Testis (tissue), 3 donors: ENCODE results near the gene ABCA5. TPM values are rescaled to one million over a fixed set of nuclear protein-coding genes. Genes with fewer than 3 reads are reported as not detected.

Experiments
- DNase-seq: peaks from one replicate; pipeline ENCODE4 v3.0.0-alpha.2; 2019
- H3K27ac ChIP-seq, 2 donors: fragments of 200-600 bp; sonication (generic); one replicate each; pipeline ENCODE4 v1.5.1; 2019
- H3K27me3 ChIP-seq: fragments of 200-600 bp; sonication (generic); one replicate; pipeline ENCODE4 v1.5.1; 2019
- H3K36me3 ChIP-seq: fragments of 200-600 bp; sonication (generic); one replicate; pipeline ENCODE4 v1.5.1; 2017; ENCODE audit warnings: low read depth; ENCODE audit errors: missing control alignments
- H3K4me1 ChIP-seq: fragments of 200-600 bp; sonication (generic); one replicate; pipeline ENCODE4 v1.5.1; 2019
- H3K4me3 ChIP-seq, 2 donors: fragments of 200-600 bp; sonication (generic); one replicate each; pipeline ENCODE4 v1.5.1; 2017 to 2019
- H3K9me3 ChIP-seq: fragments of 200-600 bp; sonication (generic); one replicate; pipeline ENCODE4 v1.5.1; 2017
- CTCF ChIP-seq, 3 experiments: fragments of 450-650 bp in 2 of 3; fragments of 200-600 bp in 1 of 3; sonication (generic) in 1 of 3; IDR thresholded peaks; one replicate each; pipeline ENCODE4 v1.5.1; 2016 to 2019; ENCODE audit warnings: antibody characterized with exemption in 3 of 3, mild to moderate bottlenecking in 2 of 3, moderate library complexity in 1 of 3
- POLR2A ChIP-seq: fragments of 450-650 bp; IDR thresholded peaks from one replicate; pipeline ENCODE4 v1.6.1; 2017; ENCODE audit warnings: antibody characterized with exemption, mild to moderate bottlenecking, moderate library complexity
- WGBS, 2 donors: methylation state at CpG; one replicate each; pipeline ENCODE4 v1.1.5; 2018; 5-methylcytosine and 5-hydroxymethylcytosine counted together
- intact Hi-C: fragments of 100-400 bp; cut with DNase I; formaldehyde crosslinking; loops from one replicate; pipeline ENCODE4 v1.15.1; 2023; ENCODE audit warnings: low total_unique reads
- polyA plus RNA-seq: library from polyadenylated mRNA; stranded (reverse); fragments of 350-450 nt; fragmentation: Illumina TruSeq; extraction: RNeasy Lipid Tissue Mini Kit (QIAGEN cat#74804); gene quantifications from one replicate; pipeline ENCODE4 v1.2.3, GENCODE V29; 2014; ENCODE audit warnings: low read depth, low replicate concordance; ENCODE audit not compliant: insufficient read depth
- total RNA-seq, 2 donors: library from RNA; depleted of rRNA; stranded (reverse); fragments of >200 nt; gene quantifications; one replicate each; pipeline ENCODE4 v1.2.3, GENCODE V29; 2016

ABCA5 gene
- total and polyA plus RNA-seq, 3 donors from 2014 or later = 22.6 to 59.8 (median 50.6) TPM

DNA sequence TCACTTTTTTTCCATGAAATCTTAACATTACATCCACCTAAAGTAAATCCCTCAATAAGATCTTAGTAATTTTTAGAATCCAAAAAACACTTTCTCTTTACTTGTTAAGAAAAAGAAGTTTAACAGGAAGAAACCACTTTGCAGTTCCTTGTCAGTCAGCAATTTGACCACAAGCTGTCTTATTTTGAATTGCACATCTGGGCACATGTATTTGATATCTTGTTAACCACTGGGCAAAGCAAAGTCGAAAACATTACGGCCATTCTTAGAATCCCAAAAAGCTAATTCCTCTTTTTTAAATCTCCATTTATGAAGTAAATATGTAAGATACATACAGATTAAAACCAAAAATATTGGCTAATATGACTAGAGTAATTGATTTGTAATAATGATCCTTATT is 99.4 kb downstream of the ABCA5 start:
- TF ChIP-seq POLR2A (no peak), CTCF (IDR thresholded peaks at IDR 0.05) (no peak)
- Histone ChIP-seq H3K9me3 (no peaks in the 10 kb centered on the region), H3K4me1 (no peaks in the 10 kb centered on the region), H3K27me3 (no peaks in the 10 kb centered on the region), H3K27ac (peak overlapping the region; percentile 27 to 43), H3K36me3 (no peaks in the 10 kb centered on the region), H3K4me3 (peak overlapping the region; percentile 5 to 36)
- no peak for DNase-seq
- WGBS, 2 donors = 54 to 60% methylated on average over 2 of the region's 2 CpGs
- intact Hi-C loops = no loop called here

GRCh38 chr17:69223809-69224208 is 103.1 kb downstream of the ABCA5 start:
- WGBS, 2 donors = 68 to 72% methylated on average over 3 of the region's 3 CpGs
- no peak for TF ChIP-seq POLR2A
- no peak for TF ChIP-seq CTCF (IDR thresholded peaks at IDR 0.05)
- intact Hi-C loops = no loop called here
- Histone ChIP-seq H3K9me3 (no peaks in the 10 kb centered on the region), H3K27me3 (no peaks in the 10 kb centered on the region), H3K4me1 (no peaks in the 10 kb centered on the region), H3K36me3 (no peaks in the 10 kb centered on the region), H3K4me3 (no peak overlapping the region), H3K27ac (peak overlapping the region; percentile 4 to 50)
- DNase-seq = no peak

DNA sequence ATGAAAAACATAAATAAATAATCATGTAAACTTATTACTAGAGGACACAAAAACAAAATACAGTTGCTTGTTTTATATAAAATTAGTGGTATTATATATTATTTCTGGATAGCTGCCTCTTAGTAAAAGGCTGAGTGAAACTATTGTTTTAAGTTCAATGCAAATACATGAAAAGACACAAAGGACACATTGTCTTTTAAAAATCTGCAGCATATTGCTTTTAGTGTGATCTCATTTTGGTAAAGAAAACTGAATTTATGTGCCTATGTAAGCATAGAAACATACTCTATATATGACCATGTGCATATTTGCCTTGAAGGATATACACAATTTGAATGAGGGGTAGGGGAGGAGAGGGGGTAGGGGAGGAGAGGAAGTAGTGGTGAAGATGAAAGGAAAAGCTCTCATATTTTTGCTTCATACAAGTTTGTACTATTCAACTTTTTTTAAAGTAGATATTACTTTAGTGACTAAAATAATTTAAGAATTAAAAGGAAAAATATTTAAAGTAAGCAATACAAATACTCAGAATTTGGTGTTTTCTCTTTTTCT is 104.2 kb downstream of the ABCA5 start:
- Histone ChIP-seq H3K4me3 (no peak overlapping the region), H3K27me3 (no peaks in the 10 kb centered on the region), H3K27ac (no peak overlapping the region), H3K4me1 (no peaks in the 10 kb centered on the region), H3K36me3 (no peaks in the 10 kb centered on the region), H3K9me3 (no peaks in the 10 kb centered on the region)
- intact Hi-C loops = no loop called here
- TF ChIP-seq CTCF (IDR thresholded peaks at IDR 0.05) = no peak
- no peak for TF ChIP-seq POLR2A
- no peak for DNase-seq

DNA sequence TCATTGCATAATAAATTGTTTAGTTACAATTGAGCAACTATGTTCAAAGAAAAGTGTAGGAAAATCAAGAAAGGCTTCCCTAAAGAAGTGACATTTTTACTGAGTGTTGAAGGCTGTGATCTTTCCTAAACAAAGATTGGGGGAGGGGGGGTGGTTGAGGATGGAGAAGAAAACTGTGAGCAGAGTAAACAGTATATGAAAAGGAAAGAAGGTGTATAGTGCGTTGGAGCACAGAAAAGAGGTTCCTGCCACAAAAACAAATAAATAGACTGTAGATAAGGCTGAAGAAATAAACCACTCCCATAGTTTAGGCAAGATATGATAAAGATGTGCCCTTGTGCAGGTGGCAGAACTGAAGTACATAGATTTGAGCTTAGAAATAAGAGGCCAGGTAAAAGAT is 106.8 kb downstream of the ABCA5 start:
- DNase-seq = no peak
- Histone ChIP-seq H3K36me3 (no peaks in the 10 kb centered on the region), H3K4me3 (no peak overlapping the region), H3K4me1 (no peaks in the 10 kb centered on the region), H3K27me3 (no peaks in the 10 kb centered on the region), H3K9me3 (no peaks in the 10 kb centered on the region), H3K27ac (no peak overlapping the region)
- TF ChIP-seq POLR2A = no peak
- no peak for TF ChIP-seq CTCF (IDR thresholded peaks at IDR 0.05)
- 73 to 82% methylated on average over 1 of the region's 1 CpG for WGBS, 2 donors
- intact Hi-C loops = no loop called here

GRCh38 chr17:69218986-69219385 is 107.9 kb downstream of the ABCA5 start:
- H3K27ac ChIP-seq = no peak overlapping the region
- H3K36me3 ChIP-seq = no peaks in the 10 kb centered on the region
- no peaks in the 10 kb centered on the region for H3K27me3 ChIP-seq
- H3K9me3 ChIP-seq = no peaks in the 10 kb centered on the region
- intact Hi-C loops = no loop called here
- DNase-seq = no peak
- no peak overlapping the region for H3K4me3 ChIP-seq
- 91 to 95% methylated on average over 3 of the region's 3 CpGs for WGBS, 2 donors
- no peaks in the 10 kb centered on the region for H3K4me1 ChIP-seq
- TF ChIP-seq POLR2A (no peak), CTCF (IDR thresholded peaks at IDR 0.05) (no peak)
